ENCODE results near the gene COL17A1. TPM values are rescaled to one million over a fixed set of nuclear protein-coding genes. Genes with fewer than 3 reads are reported as not detected.

COL17A1 gene
- total RNA-seq, 1 donor from 2014 or later, result not detected

DNA sequence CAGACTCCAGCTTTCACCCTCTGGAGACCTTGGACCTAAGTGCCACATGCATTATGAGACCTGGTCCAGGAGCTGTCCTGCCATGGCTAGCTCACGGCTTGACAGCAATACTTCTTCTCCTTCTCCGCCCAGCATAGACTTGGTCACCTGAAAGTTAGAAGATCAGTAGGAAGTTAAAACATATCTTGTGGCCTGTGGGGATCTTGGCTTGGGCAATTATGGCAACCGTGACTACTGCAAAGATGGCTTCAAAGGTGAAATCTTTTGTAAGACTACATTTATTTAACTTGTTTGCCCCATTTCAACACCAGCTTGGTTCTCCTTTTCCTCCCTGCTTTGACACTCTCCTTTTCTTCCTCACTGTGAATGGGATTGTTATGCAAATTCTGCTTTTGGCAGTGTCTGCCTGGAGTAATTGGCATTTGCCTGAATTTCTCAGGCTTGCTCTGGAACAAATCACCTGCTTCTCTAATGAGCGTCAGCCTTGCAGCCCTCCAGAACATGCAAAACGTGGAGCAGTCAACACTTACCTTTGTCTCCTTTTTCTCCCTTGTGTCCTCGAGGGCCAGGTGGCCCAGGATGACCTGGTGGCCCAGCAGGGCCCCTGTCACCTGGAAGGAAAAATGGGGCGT, 53.4 kb downstream of the COL17A1 start:
- no peak for DNase-seq

DNA sequence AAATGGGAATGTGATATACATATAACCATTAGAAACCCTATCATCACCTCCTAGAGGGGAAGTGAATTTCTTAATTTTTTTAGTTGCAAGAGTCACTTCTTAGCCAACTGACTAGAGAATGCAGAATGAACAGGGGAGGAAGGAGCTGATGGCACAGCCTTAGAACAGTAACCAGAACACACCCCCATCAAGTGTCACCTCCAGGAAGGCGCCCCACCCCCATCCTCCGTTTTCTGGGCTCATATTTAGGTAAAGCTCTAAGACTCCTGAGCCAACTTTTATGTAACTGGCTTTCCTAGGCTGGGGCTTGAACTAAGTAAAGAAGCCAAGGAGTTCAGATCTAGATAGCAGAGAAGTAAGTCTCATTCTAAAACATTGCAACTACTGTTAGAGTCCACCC, 54.0 kb downstream of the COL17A1 start:
- no peak for DNase-seq

DNA sequence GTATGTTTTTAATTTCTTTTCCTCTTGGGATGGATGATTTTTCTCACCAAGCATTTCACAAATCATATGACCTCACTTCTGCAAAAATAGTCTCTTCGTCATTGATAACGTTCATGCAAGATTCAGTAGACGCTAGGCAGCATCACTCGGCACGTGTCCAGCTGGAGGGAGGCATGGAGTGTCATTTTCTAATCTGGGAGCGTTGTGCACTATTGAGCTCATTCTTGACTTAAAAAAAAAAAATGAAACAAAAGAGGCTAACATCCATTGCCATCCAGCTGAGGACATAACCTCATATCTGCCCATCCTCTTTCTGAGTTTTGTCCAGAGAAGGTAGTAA, 56.2 kb downstream of the COL17A1 start:
- DNase-seq, result peak; percentile 56

GRCh38 chr10:104028823-104029520, 56.7 kb downstream of the COL17A1 start:
- DNase-seq, result no peak

- peak; percentile 28 for DNase-seq
These were observed 57.5 kb downstream of the COL17A1 start for GRCh38 chr10:104028146-104028545.

DNA sequence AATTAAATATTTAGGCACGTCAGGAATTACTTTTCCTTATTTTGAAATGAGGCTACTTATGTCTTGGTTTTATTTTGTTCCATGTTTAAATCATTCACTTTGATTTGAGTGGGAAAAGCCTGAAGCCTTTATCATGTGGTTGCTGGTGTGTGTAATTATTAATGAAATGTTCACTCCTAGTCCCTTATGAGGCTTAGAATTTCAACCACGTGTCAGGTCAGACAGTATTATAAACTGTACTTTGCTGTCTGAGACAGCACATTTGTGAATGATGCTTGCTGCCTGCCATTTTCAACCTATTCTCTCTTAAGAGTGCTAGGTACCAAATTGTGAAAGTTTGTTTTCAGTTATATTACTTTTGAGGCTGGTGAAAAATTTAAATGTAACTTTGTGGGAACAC, 58.9 kb downstream of the COL17A1 start:
- DNase-seq, result no peak

GRCh38 chr10:104025524-104025923, 60.2 kb downstream of the COL17A1 start:
- DNase-seq, result no peak

- no peak for DNase-seq
These were observed 63.7 kb downstream of the COL17A1 start for GRCh38 chr10:104022026-104022425.

- DNase-seq, result no peak
These were observed 64.4 kb downstream of the COL17A1 start for GRCh38 chr10:104021246-104021645.

GRCh38 chr10:104020020-104020419, 65.7 kb downstream of the COL17A1 start:
- DNase-seq, result no peak

DNA sequence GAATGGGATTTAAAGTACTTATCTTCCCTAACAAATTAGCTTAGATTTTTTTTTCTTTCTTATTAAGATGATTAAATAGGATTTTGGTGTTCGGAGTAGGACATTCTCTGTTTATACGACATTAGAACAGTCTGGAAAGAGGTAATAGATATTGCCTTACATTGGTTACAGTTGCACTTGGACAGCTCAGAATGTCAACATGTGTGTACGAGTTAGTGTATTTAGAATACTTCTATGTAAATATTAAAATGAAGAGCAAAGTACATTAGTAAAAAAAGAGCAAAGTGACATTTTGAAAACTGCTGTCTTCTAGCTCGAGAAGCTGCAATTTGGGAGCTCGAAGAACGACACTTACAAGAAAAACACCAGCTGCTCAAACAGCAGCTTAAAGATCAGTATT, 67.2 kb downstream of the COL17A1 start:
- no peak for DNase-seq

DNA sequence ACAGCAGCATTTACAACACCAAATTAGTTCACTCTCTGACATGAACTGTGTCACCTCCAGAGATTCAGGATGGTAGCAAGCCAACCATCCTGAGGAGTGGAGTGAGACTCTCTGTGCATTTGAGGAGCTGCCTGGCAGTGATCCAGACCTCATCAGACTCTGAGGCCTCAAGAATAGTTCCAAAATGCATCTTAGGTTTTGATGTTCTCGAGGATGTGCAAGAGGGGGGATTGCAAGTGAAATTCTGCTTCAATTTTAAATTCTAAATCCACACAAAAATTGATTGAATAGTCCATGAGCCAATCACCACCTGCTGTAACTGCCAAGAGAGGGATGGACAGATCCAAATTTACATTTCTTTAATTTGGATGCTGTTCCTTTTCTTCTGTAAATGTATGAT, 69.0 kb downstream of the COL17A1 start:
- DNase-seq, result no peak

- no peak for DNase-seq
These were observed 71.5 kb downstream of the COL17A1 start for GRCh38 chr10:104014176-104014575.

GRCh38 chr10:104013489-104013888, 72.2 kb downstream of the COL17A1 start:
- DNase-seq, result no peak

- no peak for DNase-seq
These were observed 73.8 kb downstream of the COL17A1 start for GRCh38 chr10:104011904-104012303.

GRCh38 chr10:104005172-104005863, 80.4 kb downstream of the COL17A1 start:
- DNase-seq, result no peak

GRCh38 chr10:104002911-104003310, 82.8 kb downstream of the COL17A1 start:
- no peak for DNase-seq

- no peak for DNase-seq
These were observed 86.9 kb downstream of the COL17A1 start for GRCh38 chr10:103998805-103999204.

DNA sequence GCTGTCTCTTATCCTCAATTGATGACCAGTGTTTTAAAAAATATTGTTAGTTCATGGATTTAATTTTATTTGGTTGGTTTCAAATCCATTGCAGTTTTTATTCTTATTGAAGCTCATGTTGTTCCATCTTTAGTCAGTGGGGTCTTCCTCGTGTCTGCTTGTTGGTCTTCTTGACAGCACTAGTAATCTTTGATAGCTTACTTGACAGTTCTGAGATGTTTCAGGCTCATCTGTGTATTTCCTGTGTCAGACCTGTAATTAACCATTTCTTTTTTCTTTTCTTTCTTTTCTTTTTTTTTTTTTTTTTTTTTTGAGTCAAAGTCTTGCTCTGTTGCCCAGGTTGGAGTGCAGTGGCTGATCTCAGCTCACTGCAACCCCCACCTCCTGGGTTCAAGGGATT, 90.5 kb downstream of the COL17A1 start:
- DNase-seq, result no peak

- no peak for DNase-seq
These were observed 94.1 kb downstream of the COL17A1 start for GRCh38 chr10:103991393-103992128.

- DNase-seq, result no peak
These were observed 95.1 kb downstream of the COL17A1 start for GRCh38 chr10:103990531-103990930.

DNA sequence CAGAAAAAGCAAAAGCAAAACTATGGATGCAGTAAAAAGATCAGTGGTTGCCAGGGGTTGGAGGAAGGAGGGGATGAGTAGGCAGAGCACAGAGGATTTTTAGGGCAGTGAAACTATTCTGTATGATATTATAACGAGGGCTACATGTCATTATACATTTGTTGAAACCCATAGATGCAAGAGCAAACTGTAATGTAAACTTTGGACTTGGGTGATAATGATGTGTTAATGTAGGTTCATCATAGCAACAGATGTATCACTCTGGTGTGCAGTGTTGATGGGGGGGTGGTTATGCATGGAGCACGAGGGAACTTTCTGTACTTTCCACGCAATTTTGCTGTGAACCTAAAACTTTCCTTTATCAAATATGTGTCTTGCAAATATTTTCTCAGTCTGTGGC, 95.6 kb downstream of the COL17A1 start:
- DNase-seq, result no peak

GRCh38 chr10:103986360-103986759, 99.3 kb downstream of the COL17A1 start:
- DNase-seq, result no peak
